ENCODE measurements around the gene SETDB1.

GRCh38 chr1:150928286-150928685 is 2.1 kb downstream of the SETDB1 start:
- no peak for TF ChIP-seq SP1 (IDR thresholded peaks at IDR 0.05)
- TF ChIP-seq PKNOX1 (IDR thresholded peaks at IDR 0.05) = no peak
- TF ChIP-seq BHLHE40 (IDR thresholded peaks at IDR 0.05; ENCODE audit: borderline replicate concordance) = no peak
- no peak for TF ChIP-seq ARNT (IDR thresholded peaks at IDR 0.05)
- TF ChIP-seq FOXA1 (IDR thresholded peaks at IDR 0.05) = no peak
- no peak for TF ChIP-seq ELF4 (IDR thresholded peaks at IDR 0.05)
- no peak for TF ChIP-seq SUZ12 (IDR thresholded peaks at IDR 0.05)
- TF ChIP-seq FOXM1 (IDR thresholded peaks at IDR 0.05; ENCODE audit: borderline replicate concordance) = no peak
- no peak for TF ChIP-seq ZNF384 (IDR thresholded peaks at IDR 0.05)
- TF ChIP-seq TARDBP (IDR thresholded peaks at IDR 0.05) = no peak
- no peak for TF ChIP-seq HDGF (IDR thresholded peaks at IDR 0.05; ENCODE audit: borderline replicate concordance)
- TF ChIP-seq L3MBTL2 (conservative IDR thresholded peaks at IDR 0.05) = no peak
- TF ChIP-seq CTBP1 (IDR thresholded peaks at IDR 0.05; ENCODE audit: borderline replicate concordance) = no peak

Measured in HEK293T (cell line).